ENCODE data around the gene PSD4. TPM values are rescaled to one million over a fixed set of nuclear protein-coding genes. Genes with fewer than 3 reads are reported as not detected.

PSD4 gene
- total and polyA plus RNA-seq, 2 of the 8 experiments (the other 6 are each of a cell fraction or from before 2014, with no cell fraction given), result 0.53 to 1.2 TPM

DNA sequence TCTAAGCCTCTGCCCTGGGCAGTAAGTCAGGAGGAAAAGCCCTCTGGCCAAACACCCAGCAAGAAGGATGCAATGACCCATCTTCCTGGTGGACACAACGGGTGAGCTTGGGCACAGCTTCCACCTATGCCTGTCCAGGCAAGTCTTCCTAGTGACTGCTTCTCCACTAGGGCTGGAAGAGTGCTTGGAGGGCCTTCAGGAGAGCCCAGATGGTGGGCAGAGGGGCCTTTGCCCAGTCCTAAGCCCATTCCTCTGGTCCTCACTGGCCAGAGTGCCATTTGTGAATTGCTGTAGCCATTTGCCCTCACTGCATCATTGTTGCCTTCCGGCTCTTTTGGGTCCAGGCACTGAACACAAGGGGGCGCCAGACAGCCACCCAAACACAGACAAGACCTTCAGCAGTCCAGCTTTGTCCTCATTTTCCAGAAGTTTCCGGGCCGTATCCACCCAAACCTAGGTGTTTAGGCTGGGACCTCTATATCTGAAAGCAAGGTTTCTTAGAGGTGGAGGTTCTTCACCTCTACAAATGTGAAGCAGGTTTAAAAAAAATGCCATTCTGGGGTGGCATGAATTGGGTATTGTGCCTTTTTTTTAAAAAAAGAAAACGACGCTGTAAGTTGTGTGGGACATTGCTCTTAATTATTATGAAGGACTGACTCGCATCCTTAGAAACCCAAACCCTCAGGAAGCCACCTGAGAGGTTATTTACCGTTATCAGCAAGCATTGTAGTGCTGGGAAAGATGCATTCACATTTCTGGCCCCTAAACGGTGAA is 75.4 kb downstream of the PSD4 start (continued):
- TF ChIP-seq, protein P1, sequence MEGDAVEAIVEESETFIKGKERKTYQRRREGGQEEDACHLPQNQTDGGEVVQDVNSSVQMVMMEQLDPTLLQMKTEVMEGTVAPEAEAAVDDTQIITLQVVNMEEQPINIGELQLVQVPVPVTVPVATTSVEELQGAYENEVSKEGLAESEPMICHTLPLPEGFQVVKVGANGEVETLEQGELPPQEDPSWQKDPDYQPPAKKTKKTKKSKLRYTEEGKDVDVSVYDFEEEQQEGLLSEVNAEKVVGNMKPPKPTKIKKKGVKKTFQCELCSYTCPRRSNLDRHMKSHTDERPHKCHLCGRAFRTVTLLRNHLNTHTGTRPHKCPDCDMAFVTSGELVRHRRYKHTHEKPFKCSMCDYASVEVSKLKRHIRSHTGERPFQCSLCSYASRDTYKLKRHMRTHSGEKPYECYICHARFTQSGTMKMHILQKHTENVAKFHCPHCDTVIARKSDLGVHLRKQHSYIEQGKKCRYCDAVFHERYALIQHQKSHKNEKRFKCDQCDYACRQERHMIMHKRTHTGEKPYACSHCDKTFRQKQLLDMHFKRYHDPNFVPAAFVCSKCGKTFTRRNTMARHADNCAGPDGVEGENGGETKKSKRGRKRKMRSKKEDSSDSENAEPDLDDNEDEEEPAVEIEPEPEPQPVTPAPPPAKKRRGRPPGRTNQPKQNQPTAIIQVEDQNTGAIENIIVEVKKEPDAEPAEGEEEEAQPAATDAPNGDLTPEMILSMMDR (IDR thresholded peaks at IDR 0.05; ENCODE audit: control extremely low read depth in 1 of 3, insufficient read depth in 1 of 3, low read depth in 1 of 3, low read length in 3 of 3), result peak; percentile 75 to 95 (median 87)
- TF ChIP-seq HDAC2 (IDR thresholded peaks at IDR 0.05; ENCODE audit: borderline replicate concordance in 1 of 2, low read depth in 2 of 2, low read length in 2 of 2) (no peak), RAD21 (IDR thresholded peaks at IDR 0.05 in 1 of 2, conservative IDR thresholded peaks at IDR 0.05 in 1 of 2; ENCODE audit: low read depth in 2 of 2, low read length in 2 of 2) (peak; percentile 92 to 95), YY1 (IDR thresholded peaks at IDR 0.05; ENCODE audit: low read depth, low read length) (peak; percentile 61; the same call in 1 of the 2 replicates), BCL11A (IDR thresholded peaks at IDR 0.05; ENCODE audit: low read depth in 2 of 2, low read length in 2 of 2) (no peak), TBP (IDR thresholded peaks at IDR 0.05; ENCODE audit: low read depth, low read length) (no peak), BRCA1 (IDR thresholded peaks at IDR 0.05; ENCODE audit: low read depth, low read length) (no peak), TAF1 (IDR thresholded peaks at IDR 0.05; ENCODE audit: low read depth, low read length) (no peak), NANOG (IDR thresholded peaks at IDR 0.05; ENCODE audit: insufficient read depth, low read depth, low read length, poor library complexity, severe bottlenecking) (peak; percentile 11)
- TF ChIP-seq, protein P2, sequence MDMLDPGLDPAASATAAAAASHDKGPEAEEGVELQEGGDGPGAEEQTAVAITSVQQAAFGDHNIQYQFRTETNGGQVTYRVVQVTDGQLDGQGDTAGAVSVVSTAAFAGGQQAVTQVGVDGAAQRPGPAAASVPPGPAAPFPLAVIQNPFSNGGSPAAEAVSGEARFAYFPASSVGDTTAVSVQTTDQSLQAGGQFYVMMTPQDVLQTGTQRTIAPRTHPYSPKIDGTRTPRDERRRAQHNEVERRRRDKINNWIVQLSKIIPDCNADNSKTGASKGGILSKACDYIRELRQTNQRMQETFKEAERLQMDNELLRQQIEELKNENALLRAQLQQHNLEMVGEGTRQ (IDR thresholded peaks at IDR 0.05; ENCODE audit: low read length), result no peak
